ENCODE data around the gene LRMDA.

LRMDA gene

DNA sequence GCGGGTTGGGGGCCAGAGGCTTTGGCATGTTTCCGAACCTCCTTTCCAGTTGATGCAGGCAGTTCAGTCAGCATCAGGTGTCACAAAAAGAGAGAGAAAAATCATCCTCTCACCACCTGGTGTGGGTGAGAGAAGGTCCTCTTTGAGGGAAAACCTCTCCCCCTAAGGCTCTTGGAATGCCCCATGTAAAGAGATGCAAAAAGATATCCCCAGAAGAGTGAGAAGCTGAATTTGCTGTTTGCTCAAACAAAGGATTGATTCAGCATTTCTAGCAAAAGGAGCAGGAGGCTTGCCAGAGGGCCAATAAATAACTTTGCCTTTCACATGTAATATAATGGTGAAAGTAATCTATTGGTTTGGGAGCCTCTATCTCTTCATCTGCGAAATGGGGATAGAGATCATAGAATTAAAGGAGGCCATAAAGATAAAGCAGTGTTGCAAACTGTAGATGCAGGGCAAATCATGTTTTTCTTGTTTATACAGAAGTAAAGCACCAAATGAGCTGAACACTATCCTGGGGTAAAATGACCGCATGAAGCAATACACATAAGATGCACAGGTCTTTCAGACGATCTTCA is 425.9 kb downstream of the LRMDA start:
- DNase-seq = no peak

DNA sequence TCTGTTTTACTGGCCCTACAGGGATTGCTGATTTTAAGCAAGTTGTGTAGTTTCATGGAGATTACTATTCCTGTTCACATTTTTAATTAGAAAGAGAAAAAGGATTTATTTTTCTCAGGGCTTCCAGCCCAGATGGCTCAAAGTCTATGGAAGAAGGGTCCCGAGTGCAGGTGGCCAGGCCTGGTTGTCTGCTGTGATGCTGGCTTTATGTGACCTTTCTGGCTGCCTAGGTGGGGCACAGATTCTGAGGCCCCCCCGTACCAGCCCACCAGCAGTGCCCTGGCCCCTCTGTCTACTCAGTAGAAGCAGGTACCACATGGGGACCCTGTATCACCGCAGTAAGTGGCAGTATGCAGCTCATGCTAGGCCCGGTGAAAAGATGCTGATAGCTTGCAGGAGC is 426.5 kb downstream of the LRMDA start:
- DNase-seq = no peak

DNA sequence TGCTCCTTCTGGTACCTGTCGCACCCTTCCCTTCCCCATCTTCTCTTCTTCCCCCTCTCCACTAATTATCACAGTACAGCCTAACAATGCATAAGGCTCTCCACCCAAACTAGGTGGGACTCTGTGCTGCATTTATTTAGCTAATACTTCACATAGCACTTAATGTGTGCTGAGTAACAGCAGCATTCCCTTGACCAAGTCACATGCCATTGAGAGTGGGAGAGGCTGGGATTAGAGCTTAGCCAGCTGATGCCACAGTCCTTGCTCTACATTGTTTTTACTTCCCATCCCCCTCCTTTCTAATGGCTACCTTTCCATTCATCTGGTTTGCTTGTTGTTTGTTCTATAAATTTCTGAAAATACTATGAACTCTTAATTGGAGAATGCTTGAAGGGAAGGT is 426.9 kb downstream of the LRMDA start:
- no peak for DNase-seq

DNA sequence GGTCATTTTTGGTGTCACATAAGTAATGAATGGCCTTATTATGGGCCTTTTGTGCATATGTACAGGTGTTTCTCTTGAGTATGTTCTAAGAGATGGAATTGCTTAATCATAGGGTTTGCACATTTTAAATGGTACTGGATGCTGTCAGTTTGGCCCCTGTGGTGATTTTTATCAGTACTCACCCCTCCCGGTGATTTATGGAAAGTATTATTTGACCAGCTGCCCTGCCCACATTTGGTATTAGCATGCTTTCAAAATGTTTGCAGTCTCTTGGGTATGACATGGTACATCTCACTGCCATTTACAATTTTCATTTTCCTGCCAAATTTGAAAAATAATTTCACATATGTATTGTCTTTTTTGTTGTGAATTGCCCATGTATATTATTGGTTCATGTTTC is 427.7 kb downstream of the LRMDA start:
- DNase-seq = no peak

DNA sequence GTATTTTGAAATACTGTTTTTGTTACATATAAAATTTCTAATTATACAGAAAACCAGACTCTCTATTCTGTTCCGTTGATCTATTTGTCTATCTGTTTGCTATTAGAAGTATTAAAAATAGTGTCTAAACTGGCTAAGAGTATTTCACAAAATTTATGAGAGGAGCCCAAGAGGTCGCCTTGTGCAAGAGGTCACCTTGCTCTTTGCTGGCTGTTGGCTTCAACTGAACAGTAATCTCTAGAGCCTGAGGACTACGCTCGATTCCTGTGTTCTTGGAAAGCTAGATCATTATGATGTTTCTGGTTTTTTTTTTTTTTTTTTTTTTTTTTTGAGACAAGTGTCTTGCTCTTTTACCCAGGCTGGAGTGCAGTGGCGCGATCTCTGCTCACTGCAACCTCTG is 428.6 kb downstream of the LRMDA start:
- DNase-seq = no peak

DNA sequence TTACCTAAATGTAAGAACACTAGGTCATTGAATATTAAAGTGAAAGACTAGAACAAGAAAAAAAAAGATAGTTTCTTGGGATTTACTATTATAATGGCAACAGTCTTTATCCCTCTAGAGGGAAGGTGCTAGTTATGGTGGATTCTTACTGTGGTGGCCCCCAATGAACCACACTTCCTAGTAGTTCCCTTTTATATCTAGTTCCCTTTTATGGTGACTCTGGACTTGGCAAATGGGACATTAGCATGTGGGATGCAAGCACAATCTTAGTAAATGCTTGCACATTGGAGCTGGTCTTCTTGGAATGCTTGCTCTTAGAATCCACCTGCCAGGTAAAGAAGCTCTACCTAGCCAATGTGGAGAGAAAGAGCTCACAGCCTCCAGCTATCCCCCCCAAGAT is 430.2 kb downstream of the LRMDA start:
- DNase-seq = no peak

DNA sequence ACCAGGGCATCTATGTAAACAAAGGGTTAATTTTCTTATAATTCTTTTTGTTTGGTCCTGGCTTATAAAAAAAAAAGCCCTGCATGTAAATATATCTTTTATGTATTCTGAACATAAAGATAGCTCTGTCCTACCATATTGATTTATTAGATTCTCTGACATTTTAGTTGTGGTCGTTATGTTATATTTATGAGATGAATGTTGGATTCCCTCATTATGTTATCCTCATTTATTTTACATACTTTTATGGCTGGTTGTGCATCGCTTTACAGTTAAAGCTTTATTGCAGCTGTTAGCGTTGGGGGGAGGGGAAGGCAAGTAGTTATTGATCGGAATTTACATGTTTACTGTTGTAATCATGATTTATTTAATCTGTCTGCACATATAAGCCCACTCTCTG is 431.5 kb downstream of the LRMDA start:
- no peak for DNase-seq

DNA sequence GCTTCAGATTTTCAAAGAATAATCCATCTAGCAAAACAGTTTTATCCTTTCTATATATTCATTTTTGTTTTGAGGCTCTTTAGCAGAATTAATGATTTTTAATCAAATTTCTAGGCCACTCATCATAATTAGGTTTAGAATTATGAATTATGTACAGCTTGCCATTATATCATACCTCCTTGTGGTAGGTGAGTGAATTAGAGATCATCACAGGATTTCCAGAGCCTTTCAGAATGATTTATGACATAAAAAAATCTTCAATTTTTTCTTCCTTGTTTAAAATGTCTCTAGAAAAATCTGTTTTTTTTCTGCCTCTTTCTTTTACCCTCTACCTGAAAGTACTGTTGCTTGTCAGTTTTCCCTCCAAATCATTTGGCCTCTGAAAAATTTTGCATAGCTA is 433.3 kb downstream of the LRMDA start:
- DNase-seq = no peak

DNA sequence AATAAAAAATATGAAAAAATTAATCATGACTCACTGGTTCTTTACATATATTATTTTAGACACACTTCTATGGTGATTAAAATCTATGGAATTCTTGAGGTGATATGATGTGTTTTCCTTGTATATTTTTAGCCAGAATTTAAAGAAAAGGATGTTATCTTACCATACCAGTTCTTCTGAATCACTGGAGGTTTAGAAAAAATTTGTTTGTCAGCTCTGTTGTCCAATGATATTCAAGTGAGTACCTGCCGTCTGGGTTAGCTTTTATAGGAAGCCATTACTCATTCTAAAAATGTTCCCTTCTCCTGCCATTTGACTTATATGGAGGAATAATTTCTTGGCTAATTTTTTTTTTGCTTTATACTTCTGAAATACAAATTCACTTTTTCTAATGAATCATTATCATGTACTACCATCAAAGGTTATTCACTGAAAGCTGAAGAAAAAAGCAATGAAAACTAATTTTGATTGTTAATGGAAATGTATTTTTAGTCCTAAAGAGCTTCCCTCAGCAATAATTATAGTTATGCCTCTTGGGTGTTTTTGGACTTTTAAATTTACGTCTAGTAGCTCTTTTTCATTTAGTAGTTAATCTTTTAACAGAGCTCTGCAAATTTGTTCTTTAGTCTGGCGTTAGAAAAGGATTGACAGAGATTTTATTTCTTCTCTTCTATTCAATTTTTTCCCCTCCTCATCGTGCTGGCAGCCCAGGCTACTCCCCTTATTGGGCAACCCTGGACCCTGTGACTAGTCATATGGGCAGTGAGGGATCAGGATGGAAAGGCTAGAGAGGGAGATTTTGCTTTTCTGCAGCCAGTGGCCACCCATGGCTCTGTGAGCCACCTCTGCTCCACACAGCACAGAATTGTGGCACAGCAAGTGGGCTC is 434.2 kb downstream of the LRMDA start:
- DNase-seq = no peak

DNA sequence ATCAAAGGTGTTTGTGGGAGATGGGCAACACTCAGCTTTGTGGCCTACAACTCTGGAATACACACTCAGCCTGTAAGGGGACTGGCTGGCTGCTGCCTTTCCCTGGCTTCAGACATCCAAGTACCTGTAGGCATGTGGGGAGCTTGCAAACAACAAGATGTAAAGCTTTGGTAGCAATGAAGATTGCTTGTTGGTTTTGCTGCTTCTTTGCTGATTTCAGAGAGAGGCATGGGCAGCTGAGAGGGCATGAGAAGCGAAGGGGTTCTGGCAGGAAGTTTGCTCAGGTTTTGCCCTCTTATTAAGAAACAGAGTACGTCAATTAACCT is 434.8 kb downstream of the LRMDA start:
- DNase-seq = no peak

DNA sequence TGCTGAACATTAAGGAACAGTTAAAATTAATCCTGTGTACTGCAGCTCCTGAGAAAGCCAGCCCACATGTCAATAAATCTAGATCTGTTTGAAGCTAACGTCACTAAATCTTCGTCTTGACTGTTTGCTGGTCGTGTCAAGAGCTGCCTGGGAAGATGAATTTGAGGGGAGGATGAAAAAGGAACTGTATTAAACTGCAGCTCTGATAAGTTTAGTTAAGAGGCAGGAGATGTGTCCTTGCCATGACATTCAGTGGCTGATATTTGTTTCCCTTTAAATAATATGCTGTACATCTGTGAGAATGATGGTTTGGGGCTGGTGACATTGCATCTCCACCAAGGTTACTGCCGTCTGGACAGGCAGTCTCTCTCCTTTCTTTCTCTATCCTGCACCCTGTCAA is 435.3 kb downstream of the LRMDA start:
- no peak for DNase-seq

DNA sequence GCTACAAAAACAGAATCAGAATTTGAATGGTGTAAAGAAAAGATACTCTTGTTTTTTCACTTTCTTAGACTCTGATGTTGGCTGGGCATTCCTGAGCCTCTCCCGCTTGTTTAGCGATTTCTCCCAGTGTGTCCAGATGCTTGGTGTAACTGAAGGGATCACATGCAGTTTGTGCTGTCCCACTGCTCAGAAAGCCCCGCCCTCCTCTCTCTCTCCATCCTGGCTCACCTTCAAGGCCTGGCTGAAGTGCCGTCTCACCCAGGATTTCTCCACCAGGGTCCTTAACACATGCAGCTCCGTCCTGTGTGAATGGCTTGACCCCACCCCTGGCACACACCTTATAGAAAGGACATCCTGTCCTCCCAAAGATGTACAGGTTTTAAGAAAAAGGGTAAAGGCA is 437.1 kb downstream of the LRMDA start:
- no peak for DNase-seq

DNA sequence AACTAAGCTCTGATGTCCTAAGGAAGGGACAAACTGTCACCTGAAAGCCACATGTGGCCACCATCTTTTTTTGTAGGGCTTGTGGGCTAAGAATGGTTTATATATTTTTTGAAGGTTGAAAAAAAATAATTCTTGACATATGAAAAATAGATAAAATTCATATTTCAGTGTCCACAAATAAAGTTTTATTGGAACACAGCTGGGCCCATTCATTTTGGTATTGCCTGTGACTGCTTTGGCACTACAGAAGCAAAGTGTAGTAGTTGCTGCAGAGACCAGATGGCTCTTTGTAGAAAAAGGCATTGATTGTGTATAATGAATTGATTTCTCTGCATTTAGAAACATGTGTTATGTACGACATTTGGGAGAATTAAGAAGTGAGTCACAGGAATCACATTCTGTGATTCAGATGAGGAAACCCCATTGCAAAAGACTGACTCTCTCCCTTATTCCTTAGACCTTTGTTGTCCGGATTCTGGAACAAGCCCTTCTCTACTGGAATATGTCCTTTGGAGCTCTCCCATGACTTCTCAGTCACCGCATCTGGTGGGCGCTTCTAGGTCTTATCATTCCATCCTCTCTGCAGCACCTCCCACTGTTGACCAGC is 438.7 kb downstream of the LRMDA start:
- DNase-seq = no peak

DNA sequence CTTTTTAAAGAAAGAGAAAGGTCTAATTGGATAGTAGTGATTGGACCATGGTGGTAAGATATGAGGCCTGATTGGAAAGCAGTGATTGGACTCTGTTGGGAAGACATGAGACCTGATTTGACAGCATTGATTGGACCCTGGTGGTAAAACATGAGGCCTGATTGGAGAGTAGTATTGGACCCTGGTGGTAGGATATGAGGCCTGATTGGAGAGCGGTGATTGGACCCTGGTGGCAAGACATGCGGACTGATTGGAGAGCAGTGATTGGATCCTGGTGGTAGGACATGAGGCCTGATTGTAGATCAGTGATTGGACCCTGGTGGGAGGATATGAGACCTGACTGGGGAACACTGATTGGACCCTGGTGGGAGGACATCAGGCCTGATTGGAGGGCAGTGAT is 444.3 kb downstream of the LRMDA start:
- no peak for DNase-seq

DNA sequence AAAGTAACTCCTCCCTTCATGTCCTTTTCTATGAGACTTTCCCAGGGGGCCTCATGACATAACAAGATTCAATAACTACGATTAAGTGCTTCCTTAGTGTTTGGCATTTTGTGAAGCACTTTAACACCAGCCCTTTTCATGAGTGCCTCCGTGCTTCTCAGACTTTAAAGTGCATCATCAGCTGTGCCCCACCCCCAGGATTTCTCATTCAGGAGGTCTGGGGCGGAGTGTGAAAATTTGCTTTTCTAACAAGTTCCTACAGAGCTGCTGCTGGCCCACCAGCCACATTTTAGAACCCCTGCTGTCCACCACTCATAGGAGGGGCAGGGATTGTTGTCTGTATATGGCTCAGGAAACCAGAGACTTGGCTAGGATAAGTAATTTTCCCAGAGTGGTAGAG is 445.3 kb downstream of the LRMDA start:
- DNase-seq = no peak

DNA sequence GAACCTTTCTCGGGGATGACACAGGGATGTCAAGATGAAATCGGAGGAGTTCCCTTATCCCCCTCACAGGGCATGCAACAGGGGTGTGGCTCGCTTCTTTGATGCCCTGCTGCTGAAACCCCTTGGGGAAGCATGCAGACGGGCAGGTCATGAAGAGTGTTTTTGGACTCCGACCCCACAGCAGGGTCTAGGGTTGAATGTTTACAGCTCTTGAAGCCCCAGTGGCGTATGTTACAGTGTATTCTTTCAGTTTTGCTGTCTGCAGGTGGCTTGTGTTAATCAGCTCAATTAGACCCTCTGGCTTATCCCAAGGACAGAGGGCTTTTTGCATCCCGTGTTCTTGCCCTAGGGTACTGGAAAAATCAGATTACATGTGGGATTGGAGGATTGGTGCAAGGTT is 446.5 kb downstream of the LRMDA start:
- DNase-seq = no peak

DNA sequence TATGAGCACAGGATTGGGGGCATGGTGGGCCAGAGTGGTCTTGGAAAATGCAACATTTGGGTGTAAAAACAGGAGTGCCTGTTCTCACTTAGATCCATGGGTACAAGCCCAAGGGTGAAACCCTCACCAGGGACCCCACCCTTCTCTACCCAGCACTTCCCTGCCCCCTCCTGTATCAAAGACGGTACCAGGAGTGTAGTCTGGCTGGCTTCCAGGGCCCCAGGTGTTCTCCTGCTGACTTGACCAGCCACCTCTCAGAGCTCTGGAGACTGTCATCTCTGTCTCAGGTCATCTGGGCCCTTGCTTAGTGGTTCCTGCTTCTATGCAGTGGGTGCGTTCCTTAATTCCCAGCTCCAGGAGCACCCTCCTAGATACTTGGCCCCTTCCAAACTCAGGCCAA is 447.2 kb downstream of the LRMDA start:
- no peak for DNase-seq

DNA sequence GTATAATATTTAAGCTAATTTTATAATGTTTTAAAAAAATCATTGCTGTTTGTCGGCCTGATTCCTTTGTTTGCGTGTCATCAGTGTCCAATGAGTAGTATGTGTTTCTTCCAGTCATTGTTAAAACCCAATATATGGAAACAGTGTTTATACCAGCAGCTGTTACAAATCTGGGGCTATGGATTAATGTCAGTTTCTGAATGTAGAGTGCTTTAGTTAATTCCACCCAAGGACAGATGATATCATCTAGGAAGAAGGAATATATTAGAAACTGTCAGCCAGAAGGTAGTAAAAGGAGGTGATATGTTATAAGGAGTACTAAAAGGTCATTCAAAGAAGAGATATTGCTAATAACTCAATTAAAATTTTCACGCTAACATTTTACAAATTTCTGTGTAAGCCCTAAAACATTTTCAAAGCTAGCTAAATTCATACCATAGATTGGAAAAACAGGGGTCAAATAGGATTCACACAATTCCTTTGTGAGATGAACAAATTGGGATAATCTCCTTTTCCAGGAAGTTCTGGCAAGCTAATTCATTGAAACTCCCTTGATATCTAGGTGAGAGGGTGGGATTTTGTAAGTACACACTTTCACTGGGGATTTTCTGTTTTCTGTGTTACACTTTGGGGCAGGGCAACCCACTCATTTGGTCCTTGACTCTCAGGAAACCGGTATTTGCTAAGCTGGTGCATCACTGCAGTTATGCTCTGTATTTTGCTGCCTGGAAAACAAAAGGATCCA is 448.8 kb downstream of the LRMDA start:
- DNase-seq = no peak

DNA sequence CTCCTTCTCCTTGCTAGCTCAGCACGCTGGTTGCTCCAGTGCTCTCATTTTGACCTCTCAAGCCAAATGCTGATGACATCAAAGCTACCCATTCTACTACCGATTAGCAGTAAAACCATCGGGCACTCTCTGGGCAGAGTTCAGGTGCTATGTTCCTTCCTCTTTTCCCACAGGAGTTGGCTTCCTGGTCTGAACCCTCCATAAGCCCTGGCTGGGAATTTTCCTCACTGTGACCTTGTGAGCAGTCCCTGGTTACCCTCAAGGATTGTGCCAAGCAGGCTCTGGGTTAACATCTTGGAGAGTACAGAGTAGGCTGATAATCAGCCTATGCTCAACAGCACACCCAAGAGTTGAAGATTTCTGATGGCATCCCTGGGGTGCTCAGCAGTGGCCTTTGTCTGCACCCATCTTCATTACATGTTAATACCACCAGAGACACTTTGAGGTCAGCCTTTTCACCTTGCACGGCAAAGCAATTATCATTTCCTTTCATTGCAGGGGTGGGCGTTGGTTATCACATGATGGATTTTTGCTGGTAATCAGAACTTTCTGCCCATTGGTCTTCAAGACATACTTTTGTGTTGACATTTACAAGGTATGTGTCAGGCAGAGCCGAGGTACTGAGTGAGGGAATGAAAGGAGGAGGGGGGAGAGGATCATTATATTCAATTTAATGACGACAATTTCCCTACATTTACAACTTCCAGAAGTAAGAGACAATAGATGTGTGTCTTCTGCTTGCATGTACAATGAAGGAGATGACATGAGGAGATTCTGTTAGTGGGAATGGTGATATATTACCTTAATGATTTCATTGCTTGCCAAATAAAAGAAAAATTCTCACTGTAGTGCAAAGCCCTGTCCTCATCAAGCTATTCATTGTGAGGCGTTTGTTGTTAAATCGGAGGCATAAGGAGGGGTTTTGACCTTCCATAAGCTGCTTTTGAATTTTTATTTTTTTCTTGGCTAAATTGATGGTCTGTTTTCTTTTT is 452.0 kb downstream of the LRMDA start:
- DNase-seq = no peak

DNA sequence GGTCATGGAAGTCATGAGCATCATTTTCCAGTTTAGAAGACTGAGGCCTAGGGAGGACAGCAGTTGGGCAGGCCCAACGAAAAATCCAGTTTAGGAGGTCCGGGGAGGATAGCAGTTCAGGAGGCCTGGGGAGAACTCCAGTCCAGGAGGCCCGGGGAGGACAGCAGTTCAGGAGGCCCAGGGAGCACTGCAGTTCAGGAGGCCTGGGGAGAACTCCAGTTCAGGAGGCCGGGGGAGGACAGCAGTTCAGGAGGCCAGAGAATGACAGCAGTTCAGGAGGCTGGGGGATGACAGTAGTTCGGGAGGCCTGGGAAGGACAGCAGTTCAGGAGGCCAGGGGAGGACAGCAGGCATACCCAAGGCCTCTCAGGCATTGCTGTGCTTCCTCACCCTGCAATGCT is 453.4 kb downstream of the LRMDA start:
- no peak for DNase-seq

DNA sequence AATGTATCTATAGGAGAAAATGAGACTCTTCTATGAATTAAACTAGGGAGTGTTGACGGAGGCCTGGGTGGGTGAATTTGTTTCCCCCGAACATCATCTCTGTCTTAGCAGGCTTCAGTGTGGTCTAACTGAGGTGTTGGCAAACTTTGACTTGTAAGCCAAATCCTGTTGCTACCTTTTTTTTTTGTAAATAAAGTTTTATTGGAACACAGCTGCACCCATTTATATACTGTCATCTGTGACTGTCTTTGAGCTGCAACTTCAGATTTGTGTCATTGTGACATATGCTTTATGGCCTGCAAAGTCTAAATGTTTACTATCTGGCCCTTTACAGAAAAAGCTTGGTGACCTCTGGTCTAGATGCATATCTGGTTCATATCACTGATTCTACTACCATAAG is 455.9 kb downstream of the LRMDA start:
- DNase-seq = no peak

DNA sequence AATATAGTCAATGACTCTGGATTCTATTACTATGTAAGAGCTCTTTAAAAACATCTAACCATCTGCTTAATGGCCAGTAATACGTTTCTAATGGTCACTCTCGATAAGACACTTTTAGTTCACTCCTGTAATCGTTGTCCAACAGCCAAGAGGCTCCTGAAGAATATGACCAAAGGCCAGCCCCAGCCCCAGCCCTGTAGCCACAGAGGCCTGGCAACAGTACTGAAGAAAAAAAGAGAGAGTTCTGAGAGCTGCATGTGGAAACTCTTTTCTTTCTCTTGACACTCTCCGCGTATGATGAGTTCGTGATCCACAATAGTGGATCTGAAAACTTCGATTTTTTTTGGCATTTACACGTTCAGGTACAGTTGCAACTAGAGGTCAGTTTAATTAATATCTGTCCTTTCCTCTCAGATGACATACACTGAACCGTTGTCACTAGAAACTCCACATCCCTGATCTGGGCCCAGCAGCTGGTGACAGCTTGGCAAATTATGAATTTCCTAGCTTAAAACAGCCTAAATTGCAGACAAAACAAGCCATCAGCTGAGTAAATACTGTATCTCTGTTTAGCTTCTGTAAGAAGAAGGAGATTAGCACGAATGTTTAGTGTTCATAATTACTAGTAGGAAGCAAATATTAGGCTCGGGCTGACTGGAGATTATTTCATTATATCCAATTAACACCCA is 456.7 kb downstream of the LRMDA start:
- DNase-seq = no peak

Data from GOT3 (cell line).